ENCODE data around the gene ITGB1. TPM values are rescaled to one million over a fixed set of nuclear protein-coding genes. Genes with fewer than 3 reads are reported as not detected.
"Not testable (repeated sequence)": the region's sequence is repeated elsewhere in the genome, so short reads cannot be mapped to it uniquely, and the experiment has no call there.

Gene ITGB1
- total RNA-seq, 1 donor from 2014 or later = 44.4 TPM

DNA sequence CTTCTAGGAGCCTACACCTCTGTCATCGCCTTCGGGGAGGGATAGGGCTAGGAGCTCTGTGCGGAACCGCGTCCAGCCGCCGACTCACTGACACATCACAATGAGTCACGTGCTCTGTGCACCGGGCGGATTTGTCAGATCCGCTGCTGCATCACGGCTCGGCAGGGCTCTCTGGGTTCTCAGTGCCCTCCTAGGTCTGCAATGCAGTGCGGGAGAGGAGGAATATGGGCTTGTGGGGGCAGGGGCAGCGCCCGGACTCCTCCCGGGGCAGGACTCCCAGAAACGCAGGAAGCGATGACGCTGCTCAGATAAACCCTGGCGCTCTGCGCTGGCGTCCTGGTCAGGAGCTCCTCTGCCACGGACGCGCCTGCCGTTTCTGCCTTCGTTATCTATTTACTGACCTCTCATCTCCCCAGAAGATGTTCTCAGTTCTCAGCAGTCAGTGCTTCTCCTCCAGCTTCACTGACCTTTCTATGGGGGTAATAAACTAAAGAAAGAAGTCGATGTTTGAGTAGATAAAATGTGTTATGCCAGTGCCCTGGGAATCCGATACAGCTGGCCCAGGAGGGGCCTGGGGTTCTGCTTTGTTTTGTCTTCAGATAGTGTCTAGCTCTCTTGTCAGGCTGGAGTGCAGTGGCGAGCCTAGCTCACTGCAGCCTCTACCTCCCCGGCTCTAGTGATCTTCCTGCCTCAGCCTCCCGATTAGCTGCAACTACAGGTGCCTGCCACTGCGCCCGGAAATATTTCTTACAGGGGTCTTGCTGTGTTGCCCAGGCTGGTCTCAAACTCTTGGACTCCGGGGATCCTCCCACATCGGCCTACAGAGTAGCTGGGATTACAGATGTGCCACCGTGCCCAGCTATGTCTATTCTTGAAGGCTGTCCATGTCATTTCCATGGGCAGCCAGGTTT lies 22.8 kb upstream of the ITGB1 start:
- intact Hi-C loops (cut with micrococcal nuclease) = loop anchor here (1.0 kb wide), 3 partner anchors 22 to 535 kb away; partner anchors contain the start of gene CCDC7

DNA sequence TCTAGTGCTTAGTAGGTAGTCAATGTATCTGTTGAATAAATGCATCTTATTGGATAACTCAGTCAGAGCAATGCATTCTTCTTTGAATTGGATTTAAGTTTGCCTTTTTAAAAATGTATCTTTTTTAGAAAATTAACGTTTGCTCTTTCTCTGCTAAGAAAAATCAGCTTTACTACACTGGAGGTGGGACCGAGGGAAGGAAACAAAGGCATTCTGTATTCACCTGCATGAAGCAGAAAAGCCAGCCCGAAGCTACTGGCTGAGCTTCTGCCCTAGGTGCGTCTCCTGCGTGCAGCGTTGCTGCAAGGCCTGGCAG lies 22.2 kb upstream of the ITGB1 start:
- intact Hi-C loops (cut with micrococcal nuclease) = loop anchor here (1.0 kb wide), 3 partner anchors 21 to 534 kb away; partner anchors contain the start of gene CCDC7

DNA sequence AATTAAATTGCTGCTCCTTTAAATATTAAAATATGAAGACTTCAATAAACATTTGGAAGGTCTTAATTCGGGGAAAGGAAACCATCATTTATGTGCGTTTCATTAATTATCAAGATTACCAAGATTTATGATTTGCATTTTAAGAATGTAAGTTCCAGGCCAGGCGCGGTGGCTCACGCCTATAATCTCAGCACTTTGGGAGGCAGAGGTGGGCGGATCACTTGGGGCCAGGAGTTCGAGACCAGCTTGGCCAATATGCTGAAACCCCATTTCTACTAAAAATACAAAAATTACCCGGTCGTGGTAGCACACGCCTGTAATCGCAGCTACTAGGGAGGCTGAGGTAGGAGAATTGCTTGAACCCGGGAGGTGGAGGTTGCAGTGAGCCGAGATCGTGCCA lies 21.7 kb upstream of the ITGB1 start:
- intact Hi-C loops (cut with micrococcal nuclease) = loop anchor here (1.0 kb wide), 3 partner anchors 20 to 533 kb away; partner anchors contain the start of gene CCDC7

DNA sequence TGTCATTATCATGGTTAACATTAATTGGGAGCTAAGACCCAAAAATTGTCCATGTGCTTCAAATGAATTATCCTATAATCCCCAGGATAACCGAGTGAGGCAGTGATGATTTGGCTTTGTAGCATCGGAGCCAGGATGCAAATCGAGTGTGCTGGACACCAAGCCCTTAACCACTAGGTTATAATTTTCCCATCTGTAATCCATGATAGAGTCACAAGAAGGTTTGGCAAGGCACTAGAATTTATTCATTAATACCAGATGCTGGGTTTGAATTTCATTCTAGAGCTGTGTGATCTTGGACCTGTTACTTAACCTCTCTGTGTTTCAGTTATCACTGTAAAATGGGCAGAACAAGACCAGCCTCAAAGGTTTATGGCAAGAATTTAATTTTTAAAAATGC lies 21.0 kb upstream of the ITGB1 start:
- intact Hi-C loops (cut with micrococcal nuclease) = no loop called here

DNA sequence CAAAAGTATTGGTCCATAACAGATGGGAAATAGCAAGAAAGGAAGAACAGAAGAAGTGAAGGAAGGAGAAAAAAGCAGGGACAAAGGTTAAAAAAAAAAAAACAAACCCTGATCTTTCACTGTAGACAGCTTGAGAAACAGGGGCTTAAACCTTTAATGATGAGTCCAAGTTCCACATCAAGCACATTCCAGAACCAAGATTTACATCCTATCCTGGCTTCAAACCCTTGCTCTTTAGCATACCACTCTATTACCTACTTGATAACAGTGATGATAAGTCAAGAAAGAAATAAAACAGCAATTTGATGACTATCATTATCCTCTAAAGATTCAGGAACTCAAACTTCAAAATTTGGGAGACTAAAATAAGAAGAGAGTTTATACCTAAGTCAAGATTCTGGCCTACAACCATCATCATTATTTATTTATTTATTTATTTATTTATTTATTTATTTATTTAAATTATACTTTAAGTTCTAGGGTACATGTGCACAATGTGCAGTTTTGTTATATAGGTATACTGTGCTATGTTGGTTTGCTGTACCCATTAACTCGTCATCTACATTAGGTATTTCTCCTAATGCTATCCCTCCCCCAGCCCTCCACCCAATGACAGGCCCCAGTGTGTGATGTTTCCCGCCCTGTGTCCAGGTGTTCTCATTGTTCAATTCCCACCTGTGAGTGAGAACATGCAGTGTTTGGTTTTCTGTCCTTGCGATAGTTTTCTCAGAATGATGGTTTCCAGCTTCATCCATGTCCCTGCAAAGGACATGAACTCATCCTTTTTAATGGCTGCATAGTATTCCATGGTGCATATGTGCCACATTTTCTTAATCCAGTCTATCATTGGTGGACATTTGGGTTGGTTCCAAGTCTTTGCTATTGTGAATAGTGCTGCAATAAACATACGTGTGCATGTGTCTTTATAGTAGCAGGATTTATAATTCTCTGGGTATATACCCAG lies 20.1 kb upstream of the ITGB1 start:
- intact Hi-C loops (cut with micrococcal nuclease) = not testable (repeated sequence)

DNA sequence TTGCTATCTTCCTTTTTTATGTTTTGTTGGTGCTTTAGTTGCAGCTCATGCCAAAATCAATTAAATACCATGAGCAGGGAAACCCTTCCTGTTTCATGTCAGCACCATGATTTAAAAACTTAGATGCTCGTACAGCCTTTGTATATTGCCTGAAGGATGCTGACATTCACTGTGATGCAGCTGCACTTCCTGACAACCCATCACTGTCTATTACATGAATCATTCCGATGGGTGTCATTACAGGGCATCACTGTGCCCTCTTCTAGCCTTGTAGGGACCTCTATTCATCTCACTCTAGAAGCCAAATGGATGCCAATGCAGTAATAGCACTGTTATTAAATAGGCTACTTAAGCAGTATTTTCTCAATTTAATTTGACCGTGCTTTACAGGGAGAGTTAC lies 18.3 kb upstream of the ITGB1 start:
- intact Hi-C loops (cut with micrococcal nuclease) = no loop called here

DNA sequence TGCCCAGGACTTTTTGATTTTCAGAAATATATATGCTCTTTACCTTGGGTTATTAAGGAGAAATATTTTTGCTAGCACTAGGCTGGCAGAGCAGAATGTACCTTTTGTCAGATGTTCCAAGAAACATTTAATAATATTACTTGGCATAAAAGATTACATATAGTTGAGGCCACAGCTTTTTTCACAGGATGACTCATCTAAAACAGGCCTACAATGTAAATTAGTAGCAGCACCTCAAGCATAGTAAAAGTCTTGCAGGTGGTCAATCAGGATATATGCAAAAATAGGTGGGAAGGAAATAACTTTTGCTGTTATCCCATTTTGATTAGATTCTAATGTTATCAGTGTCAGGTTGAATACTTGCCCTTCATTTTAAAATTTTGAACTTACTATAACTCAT lies 14.9 kb upstream of the ITGB1 start:
- intact Hi-C loops (cut with micrococcal nuclease) = no loop called here

DNA sequence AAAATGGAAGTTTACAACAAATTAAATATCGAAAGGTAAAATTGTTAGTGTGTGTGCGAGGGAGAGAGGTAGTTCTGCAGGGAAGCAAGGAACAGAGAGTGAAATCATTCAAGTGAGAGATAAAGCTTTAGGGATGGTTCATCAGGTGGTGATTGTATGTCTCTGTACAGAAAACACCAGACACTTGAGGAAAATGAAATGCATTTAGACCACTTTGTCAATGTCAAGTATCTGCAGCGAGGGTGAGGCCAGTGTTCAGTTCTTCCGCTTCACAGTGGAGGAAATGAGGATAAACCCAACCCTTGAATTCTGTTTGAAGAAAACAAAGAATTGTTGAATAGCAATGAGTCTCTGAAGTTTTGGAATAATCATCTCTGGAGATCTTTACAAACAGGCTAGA lies 14.4 kb upstream of the ITGB1 start:
- intact Hi-C loops (cut with micrococcal nuclease) = no loop called here

DNA sequence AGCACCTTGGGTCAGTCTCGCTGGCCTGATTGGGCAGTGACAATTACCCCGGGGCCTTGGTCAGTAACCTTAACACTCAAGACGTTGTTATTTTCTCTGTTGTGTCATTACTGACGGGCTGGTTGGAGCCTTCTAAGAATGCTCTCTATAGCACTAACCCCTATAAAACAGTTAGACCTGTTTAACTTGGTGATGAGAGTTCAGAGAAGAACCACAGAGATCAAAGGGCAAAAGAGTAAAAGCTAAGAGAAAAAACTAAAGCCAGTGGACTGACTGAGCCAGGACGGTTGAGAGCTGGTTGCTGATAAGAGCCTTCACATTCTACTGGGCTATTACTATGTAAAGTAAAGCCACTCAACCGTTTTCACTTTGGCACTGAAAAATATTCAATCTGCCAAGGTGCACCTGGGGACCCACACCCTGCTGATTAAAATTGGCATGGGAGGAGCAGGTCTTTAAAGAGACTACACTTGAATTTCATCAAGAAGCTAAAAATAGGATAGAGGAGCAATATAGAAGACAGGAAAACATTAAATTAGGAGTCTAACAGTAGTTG lies 13.6 kb upstream of the ITGB1 start:
- intact Hi-C loops (cut with micrococcal nuclease) = no loop called here

DNA sequence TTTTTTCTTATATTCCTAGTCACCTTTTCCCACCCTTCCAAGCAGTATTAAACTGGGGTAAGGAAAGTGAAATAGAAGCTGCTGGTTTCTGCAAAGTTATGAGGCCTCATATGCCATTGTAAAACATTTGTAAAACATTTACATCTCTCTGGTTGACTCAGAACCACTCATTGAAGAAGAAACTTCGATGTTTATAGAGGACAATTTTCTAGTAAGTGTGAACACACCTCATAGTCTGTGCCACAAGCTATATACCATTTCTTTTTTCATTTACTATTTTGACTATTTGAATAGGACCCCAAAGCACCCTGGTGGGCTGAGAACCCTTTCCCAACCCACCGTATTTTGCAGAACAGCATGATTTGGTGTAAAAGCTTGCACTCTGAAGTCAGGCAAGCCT lies 12.9 kb upstream of the ITGB1 start:
- intact Hi-C loops (cut with micrococcal nuclease) = no loop called here

DNA sequence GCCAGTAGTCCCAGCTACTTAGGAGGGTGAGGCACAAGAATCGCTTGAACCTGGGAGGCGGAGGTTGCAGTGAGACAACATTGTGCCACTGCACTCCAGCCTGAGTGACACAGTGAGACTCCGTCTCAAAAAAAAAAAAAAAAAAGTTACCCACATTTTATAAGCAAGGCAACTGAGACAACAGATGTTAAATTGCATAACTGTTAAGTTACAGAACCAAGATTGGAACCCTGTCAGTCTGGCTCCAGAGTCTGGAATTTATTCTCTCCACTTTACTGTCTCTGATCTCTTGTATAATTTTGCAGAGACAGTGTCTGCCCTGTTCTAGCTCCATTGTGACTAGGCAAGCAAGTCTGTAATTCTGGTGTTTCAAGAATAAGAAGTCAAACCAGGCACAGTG lies 6.2 kb upstream of the ITGB1 start:
- intact Hi-C loops (cut with micrococcal nuclease) = no loop called here

DNA sequence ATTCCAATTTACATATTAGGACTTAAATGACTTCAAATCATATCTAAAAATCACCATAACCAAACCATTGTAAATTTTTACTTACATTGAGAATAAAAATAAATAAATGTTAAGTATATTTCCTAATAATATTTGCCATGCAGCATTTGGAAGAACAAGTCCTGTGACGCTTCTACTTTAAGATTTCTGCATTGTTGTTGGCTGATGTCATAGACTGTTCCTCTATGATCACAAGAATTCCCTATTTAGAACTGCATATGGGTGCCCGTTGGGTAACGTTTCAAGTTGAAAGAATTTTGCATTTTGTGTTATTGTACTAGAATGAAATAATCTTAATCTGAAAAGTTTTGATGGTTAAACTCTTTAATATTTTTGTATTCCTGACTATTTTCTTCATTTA lies 5.1 kb upstream of the ITGB1 start:
- intact Hi-C loops (cut with micrococcal nuclease) = no loop called here

DNA sequence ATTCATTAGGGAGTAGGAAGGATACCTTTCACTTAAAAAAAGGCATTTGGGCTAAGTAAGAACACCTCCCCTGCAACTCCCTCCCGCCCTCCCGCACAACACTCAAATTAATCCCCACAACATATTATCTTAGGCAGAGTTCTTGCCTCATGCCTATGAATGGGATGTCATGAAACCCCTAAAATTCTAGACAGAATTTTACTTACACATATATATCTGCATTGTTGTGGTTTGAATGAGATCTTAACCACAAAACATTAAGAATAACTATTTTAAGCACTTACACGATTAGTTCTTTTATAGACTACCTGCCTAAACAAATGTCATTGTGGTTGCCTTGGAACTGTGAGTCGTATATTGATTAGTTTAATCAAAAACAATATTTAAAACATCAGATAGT lies 4.5 kb upstream of the ITGB1 start:
- intact Hi-C loops (cut with micrococcal nuclease) = no loop called here

DNA sequence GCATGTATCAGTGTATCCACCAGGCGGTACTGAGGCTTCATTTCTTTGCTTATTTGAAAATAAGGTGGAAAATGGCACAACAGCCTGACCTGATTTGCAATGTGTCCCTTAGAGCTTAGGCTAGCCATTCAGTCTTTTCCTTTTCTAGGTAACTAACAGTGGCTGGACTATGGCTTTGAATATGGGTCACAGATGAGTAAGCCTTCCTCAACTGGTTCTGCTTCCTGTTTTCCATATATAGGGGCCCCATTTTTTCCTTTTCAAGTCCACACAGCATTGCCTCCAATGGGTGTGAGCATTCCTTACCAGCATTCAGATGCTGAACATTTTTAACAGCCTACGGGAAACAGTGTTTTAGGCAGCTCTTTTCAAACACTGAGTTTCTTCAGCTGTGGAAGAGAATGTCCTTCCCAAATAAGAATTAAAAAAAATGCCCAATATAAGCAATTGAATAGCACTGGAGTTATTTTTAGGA lies 3.9 kb upstream of the ITGB1 start:
- intact Hi-C loops (cut with micrococcal nuclease) = no loop called here

DNA sequence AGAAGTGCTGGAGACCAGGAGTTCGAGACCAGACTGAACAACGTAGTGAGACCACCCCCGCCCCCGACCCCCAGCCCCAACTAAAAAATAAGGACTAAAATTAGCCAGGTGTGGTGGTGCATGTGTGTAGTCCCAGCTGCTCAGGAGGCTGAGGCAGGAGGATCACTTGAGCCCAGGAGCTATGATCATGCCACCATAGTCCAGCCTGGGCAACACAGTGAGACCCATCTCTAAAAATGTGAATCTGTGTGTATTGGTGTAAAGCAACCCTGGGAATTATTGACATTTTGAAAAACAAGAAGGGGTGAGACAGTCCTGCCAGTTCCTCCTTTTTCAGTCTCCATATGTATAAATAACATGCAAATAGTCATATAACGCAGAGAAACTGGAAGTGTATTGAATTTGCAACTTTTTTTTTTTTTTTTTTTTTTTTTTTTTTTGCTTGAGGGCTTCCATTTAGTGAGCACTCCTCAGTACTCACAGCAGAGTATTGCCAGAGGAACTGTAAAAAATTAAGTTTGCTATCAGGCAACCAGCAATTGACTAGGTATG lies 3.4 kb upstream of the ITGB1 start:
- intact Hi-C loops (cut with micrococcal nuclease) = no loop called here

DNA sequence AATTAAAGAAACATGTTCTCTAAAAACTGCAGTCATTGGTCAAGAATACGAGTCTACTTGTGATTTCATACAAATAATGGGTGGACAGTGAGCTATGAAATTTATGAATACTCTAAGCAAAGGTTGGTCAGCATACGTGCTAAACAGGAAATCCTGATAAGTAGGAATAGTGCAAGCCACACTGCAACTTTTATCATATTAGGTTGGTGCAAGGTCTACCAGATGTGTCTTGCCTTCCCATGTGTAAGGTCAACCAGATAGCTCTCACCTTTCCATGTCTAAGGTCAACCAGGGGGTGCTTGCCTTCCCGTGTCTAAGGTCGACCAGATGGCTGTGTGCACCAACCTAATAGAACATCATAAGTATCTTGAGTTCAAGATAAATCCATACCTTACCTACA lies 2.0 kb upstream of the ITGB1 start:
- intact Hi-C loops (cut with micrococcal nuclease) = no loop called here

DNA sequence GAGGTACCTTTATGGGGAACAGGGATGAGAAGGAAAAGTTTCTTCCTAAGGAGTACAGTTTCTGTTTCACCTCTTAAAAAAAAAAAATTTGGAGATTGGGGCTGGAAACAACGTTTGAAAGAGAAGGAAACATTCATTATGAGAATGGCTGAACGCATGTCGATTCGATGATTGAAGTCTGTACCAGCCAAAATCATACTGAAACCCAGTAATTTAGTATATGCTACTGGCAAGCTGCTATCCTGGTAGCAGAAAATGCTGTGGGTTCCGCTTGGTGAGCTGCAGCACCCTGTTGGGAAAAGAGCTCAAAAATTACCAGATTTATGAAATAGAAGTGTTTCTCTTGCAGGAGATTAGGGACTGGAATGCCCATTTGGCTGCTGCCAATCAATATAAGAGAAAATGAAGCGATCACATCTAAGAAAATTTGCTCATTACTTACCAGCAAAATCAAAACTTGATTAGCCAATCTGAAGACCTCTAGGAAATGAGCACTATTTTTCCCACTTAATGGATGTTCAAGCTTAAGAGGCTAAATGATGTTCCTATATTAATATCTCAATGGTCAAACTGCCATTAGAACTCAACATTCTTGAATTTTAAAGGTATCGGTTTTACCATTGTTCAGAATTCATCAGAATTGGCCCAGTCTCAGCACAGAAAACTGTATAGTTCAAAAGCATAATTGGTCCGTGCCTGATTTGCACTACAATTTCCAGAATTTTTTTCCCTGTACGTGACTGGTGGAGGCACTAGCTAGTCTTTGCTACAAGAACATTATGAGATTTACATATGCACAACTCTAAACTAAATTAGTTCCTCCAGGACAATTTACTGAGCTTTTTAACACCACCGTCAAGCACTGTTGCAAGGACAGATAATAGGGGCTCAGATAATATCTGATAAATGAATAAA lies 1.2 kb upstream of the ITGB1 start:
- intact Hi-C loops (cut with micrococcal nuclease) = loop anchor here (1.0 to 5.0 kb wide), 4 partner anchors 21 to 1637 kb away; partner anchors contain the start of gene CCDC7

DNA sequence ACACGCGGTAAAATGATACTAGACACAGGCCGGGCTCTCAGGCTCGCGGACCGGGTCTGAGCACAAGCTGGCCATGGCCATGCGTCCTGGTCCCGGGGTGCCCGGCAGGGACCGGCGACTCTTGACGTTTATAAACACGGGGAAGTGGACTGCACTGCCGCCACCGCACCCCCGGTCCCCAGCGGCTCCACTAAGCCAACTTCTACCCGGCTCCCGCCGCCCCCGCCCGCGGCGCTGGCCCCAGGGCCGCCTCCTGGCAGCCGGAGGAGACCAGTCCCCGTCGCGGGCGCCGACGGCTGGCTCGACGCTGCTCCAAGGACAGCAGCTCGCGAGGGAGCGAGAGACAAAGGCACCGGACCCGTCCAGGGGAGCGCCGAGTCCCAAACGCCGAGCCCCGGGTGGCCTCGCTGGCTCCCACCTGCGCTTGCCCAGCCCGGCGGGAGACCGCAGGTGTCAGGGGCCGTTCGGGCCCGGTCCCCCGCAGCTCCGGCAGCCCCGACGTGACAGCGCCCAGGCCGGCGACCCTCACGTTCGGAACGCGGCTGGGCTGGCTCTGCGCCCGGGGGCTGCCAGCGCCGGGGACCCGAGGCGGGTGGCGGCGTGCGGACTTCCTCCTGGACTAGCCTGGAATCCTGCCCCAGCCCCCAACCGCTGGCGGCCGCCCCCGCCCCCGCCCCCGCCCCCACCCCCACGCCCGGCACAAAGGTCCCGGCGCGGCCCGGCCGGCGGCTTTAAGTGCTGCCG lies 517 bp downstream of the ITGB1 start:
- intact Hi-C loops (cut with micrococcal nuclease) = loop anchor here (1.0 to 5.0 kb wide), 6 partner anchors 51 to 1635 kb away; partner anchors contain the start of gene CCDC7

Data from T-helper 1 cell treated with Interleukin-12 subunit alpha and Interleukin-12 subunit beta and Interleukin-4 antibody, amounts not matched to agents 30 ng/mL and 1 ng/mL, for 36 hours (primary cell).